IMR-90 (cell line): ENCODE measurements around the gene ZNF507. TPM values are rescaled to one million over a fixed set of nuclear protein-coding genes. Genes with fewer than 3 reads are reported as not detected.

Experiments used
- ATAC-seq: fragments of 200-7000 bp; cut with Tn5 transposase; 2 replicates; pipeline ENCODE4 v1.9.1; 2020; ENCODE audit warnings: low read depth, mild to moderate bottlenecking, moderate library complexity
- BruUV-seq: library from RNA; stranded (reverse); fragments of 400-500 nt; replicated peaks from 2 replicates; lab custom pipeline; 2021; lab: Mats Ljungman, UMichigan
- CTCF ChIA-PET: fragments of 300-600 bp; formaldehyde crosslinking; extraction: SDS; loops from one replicate; lab custom pipeline; 2021; ENCODE audit warnings: antibody characterized with exemption; lab: Yijun Ruan, JAX
- POLR2A ChIA-PET: fragments of 300-600 bp; sonication (Branson Sonifier 250); formaldehyde crosslinking; loops from one replicate; lab custom pipeline; 2022; ENCODE audit warnings: antibody characterized with exemption; ENCODE audit not compliant: unreplicated experiment; lab: Charles Lee
- DNase-seq: peaks from one replicate; pipeline ENCODE4 v3.0.0; 2013
- H2AFZ ChIP-seq: replicated peaks from 2 replicates; pipeline ENCODE3; 2013; ENCODE audit warnings: low read length, mild to moderate bottlenecking; ENCODE audit not compliant: poor library complexity
- H2AK5ac ChIP-seq: 2 replicates; pipeline ENCODE4 v1.6.1; 2013; ENCODE audit warnings: low read depth, low read length, inconsistent platforms
- H2AK9ac ChIP-seq: replicated peaks from 2 replicates; pipeline ENCODE3; 2013; ENCODE audit warnings: mild to moderate bottlenecking, low read depth, low read length, moderate library complexity; ENCODE audit not compliant: poor library complexity
- H2BK120ac ChIP-seq: 2 replicates; pipeline ENCODE4 v1.6.1; 2013; ENCODE audit warnings: low read depth, low read length, inconsistent platforms
- H2BK15ac ChIP-seq: 3 replicates; pipeline ENCODE4 v1.6.1; 2013; ENCODE audit warnings: low read depth, low read length, inconsistent platforms
- H2BK20ac ChIP-seq: 2 replicates; pipeline ENCODE4 v1.6.1; 2013; ENCODE audit warnings: low read depth, mild to moderate bottlenecking, inconsistent platforms, low read length, moderate library complexity
- H2BK5ac ChIP-seq: 2 replicates; pipeline ENCODE4 v1.6.1; 2013; ENCODE audit warnings: mild to moderate bottlenecking, low read depth, low read length, inconsistent platforms; ENCODE audit not compliant: poor library complexity, severe bottlenecking
- H3K14ac ChIP-seq: replicated peaks from 2 replicates; pipeline ENCODE4 v1.6.1; 2013; ENCODE audit warnings: low read depth, low read length, inconsistent platforms
- H3K18ac ChIP-seq: 2 replicates; pipeline ENCODE4 v1.6.1; 2013; ENCODE audit warnings: low read depth, low read length, control low read depth
- H3K23ac ChIP-seq: 2 replicates; pipeline ENCODE4 v1.6.1; 2013; ENCODE audit warnings: low read depth, low read length, inconsistent platforms
- H3K27ac ChIP-seq: 2 replicates; pipeline ENCODE4 v1.5.1; 2013; ENCODE audit warnings: mild to moderate bottlenecking, control low read depth, low read length; ENCODE audit not compliant: insufficient read depth
- H3K27me3 ChIP-seq: 2 replicates; pipeline ENCODE4 v1.6.1; 2013; ENCODE audit warnings: low read length; ENCODE audit not compliant: control insufficient read depth, insufficient read depth
- H3K36me3 ChIP-seq: 2 replicates; pipeline ENCODE4 v1.6.1; 2013; ENCODE audit warnings: low read length, mixed read lengths; ENCODE audit not compliant: control insufficient read depth, insufficient read depth
- H3K4ac ChIP-seq: 2 replicates; pipeline ENCODE4 v1.6.1; 2013; ENCODE audit warnings: low read depth, low read length, inconsistent platforms
- H3K4me1 ChIP-seq: 2 replicates; pipeline ENCODE4 v1.6.1; 2013; ENCODE audit warnings: low read length, mixed read lengths; ENCODE audit not compliant: control insufficient read depth, insufficient read depth
- H3K4me2 ChIP-seq: 2 replicates; pipeline ENCODE4 v1.6.1; 2013; ENCODE audit warnings: low read depth, mild to moderate bottlenecking, control low read depth, low read length, moderate library complexity
- H3K4me3 ChIP-seq: 2 replicates; pipeline ENCODE4 v1.5.1; 2013; ENCODE audit warnings: low read depth, mild to moderate bottlenecking, control low read depth, low read length, moderate library complexity; ENCODE audit not compliant: insufficient read depth
- H3K56ac ChIP-seq: 2 replicates; pipeline ENCODE4 v1.6.1; 2013; ENCODE audit warnings: low read length, inconsistent platforms; ENCODE audit not compliant: insufficient read depth; ENCODE audit errors: extremely low read depth
- H3K79me1 ChIP-seq, 2 experiments: 2 replicates each; pipeline ENCODE4 v1.6.1; 2013; ENCODE audit warnings: low read length in 2 of 2, inconsistent platforms in 1 of 2, low read depth in 1 of 2
- H3K9ac ChIP-seq: 2 replicates; pipeline ENCODE4 v1.6.1; 2013; ENCODE audit warnings: low read depth, low read length, control low read depth
- H3K9me1 ChIP-seq: 2 replicates; pipeline ENCODE4 v1.6.1; 2013; ENCODE audit warnings: low read length, inconsistent platforms; ENCODE audit not compliant: insufficient read depth
- H3K9me3 ChIP-seq: 2 replicates; pipeline ENCODE4 v1.6.1; 2013; ENCODE audit warnings: low read length; ENCODE audit not compliant: control insufficient read depth, insufficient read depth
- H4K20me1 ChIP-seq: 2 replicates; pipeline ENCODE4 v1.6.1; 2013; ENCODE audit warnings: low read length, inconsistent platforms; ENCODE audit not compliant: insufficient read depth
- H4K5ac ChIP-seq: 2 replicates; pipeline ENCODE4 v1.6.1; 2013; ENCODE audit warnings: mild to moderate bottlenecking, low read depth, low read length, control low read depth
- H4K8ac ChIP-seq, 2 experiments: 2 replicates each; pipeline ENCODE4 v1.6.1; 2013; ENCODE audit warnings: low read depth in 2 of 2, low read length in 2 of 2, control low read depth in 1 of 2, inconsistent platforms in 1 of 2
- H4K91ac ChIP-seq: 2 replicates; pipeline ENCODE4 v1.6.1; 2013; ENCODE audit warnings: low read depth, low read length, inconsistent platforms; ENCODE audit not compliant: insufficient read depth
- BHLHE40 ChIP-seq: fragments of 150-350 bp; IDR thresholded peaks from 2 replicates; pipeline ENCODE4 v1.6.1; 2016; ENCODE audit warnings: mild to moderate bottlenecking, low read depth, low read length
- POLR2A ChIP-seq: IDR thresholded peaks from 2 replicates; pipeline ENCODE4 v1.6.1; 2012; ENCODE audit warnings: mild to moderate bottlenecking, low read depth, low read length
- RCOR1 ChIP-seq: IDR thresholded peaks from 2 replicates; pipeline ENCODE4 v1.6.1; 2012; ENCODE audit warnings: mild to moderate bottlenecking, low read length, improper control_type of control experiment; ENCODE audit not compliant: insufficient replicate concordance
- WGBS, 2 experiments: methylation state at CpG; one replicate each; pipeline versions ENCODE4 v1.1.5 to v1.1.7; 2013; ENCODE audit warnings: missing lambda C conversion rate in 2 of 2; ENCODE audit not compliant: insufficient read length in 1 of 2; ENCODE audit errors: extremely low coverage in 2 of 2; 5-methylcytosine and 5-hydroxymethylcytosine counted together
- dilution Hi-C: fragments of 300-500 bp; cut with HindIII; formaldehyde crosslinking; loops from one replicate; pipeline ENCODE4 v1.14.3; 2018; ENCODE audit warnings: low sequenced_read_pairs; ENCODE audit not compliant: unreplicated experiment
- in situ Hi-C: fragments of 300-500 bp; cut with MboI; formaldehyde crosslinking; loops from 3 replicates; pipeline ENCODE4 v1.14.3; 2019; ENCODE audit warnings: low sequenced_read_pairs, inconsistent platforms, mixed read lengths
- intact Hi-C: fragments of 100-400 bp; cut with micrococcal nuclease; formaldehyde crosslinking; loops from 2 replicates; pipeline ENCODE4 v1.10.0; 2022
- polyA plus RNA-seq, 3 experiments: library from polyadenylated mRNA; depleted of rRNA; stranded (reverse); fragments of >200 nt; gene quantifications; 2 replicates each; pipeline ENCODE4 v1.2.3, GENCODE V29; 2012; ENCODE audit warnings: low replicate concordance in 1 of 3
- total RNA-seq: library from RNA; depleted of rRNA; stranded (reverse); fragments of >200 nt; gene quantifications from 2 replicates; pipeline ENCODE4 v1.2.3, GENCODE V29; 2012
- TF ChIP-seq, protein P1 (sequence below): fragments of 150-350 bp; IDR thresholded peaks from 2 replicates; pipeline ENCODE4 v1.6.1; 2017; ENCODE audit warnings: mild to moderate bottlenecking, antibody characterized with exemption, low read length, low read depth
- TF ChIP-seq, protein P2 (sequence below): fragments of 150-350 bp; IDR thresholded peaks from 2 replicates; pipeline ENCODE4 v1.6.1; 2016; ENCODE audit warnings: low read depth, mild to moderate bottlenecking, low read length, moderate library complexity, borderline replicate concordance

ZNF507 gene
- total and polyA plus RNA-seq, 2 of the 4 experiments (the other 2 are of a cell fraction) = 9.6 to 19.9 TPM

DNA sequence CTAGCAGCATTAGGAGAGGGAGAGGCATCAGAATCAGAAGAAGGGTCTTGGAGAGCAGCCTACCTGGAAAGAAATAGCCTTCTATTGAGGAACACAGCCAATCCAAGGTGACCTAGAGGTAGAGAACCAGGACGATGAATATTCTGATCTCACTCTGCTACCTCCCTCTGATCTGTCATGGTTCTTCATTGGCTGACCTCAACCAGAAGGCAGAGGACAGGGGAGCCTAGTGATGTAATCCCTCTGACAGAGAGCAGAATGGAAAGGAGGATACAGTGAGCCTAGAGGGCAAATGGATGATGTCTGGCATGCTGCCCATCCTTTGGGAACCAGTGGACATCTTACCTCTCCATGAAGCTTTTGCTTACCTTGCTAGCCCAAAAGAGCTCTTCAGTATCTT is 3.6 kb downstream of the ZNF507 start:
- H2AFZ ChIP-seq = no peak overlapping the region
- H3K9me1 ChIP-seq = peaks cover 12% of the 10 kb centered on the region; the same call in 1 of the 2 replicates
- no peak overlapping the region for H2BK120ac ChIP-seq
- no peak overlapping the region for H2BK15ac ChIP-seq
- ATAC-seq = no peak
- H2AK9ac ChIP-seq = no peak overlapping the region
- H2AK5ac ChIP-seq = 0 out of 2 replicates have a peak overlapping the region, but pooled peaks have one; percentile 30
- CTCF ChIA-PET = no interaction called here
- H3K27me3 ChIP-seq = no peaks in the 10 kb centered on the region
- H4K91ac ChIP-seq = peak overlapping the region; percentile 34; the same call in 1 of the 2 replicates
- H4K20me1 ChIP-seq = peaks cover 12% of the 10 kb centered on the region; the same call in 1 of the 2 replicates
- DNase-seq = no peak
- H3K79me1 ChIP-seq = peaks cover 47 to 51% of the 10 kb centered on the region in 2 experiments
- intact Hi-C loops (loop anchor here (5.0 to 10.0 kb wide), 2 partner anchors 106 to 233 kb away; partner anchors contain the start of gene PDCD5), in situ Hi-C loops (no loop called here), dilution Hi-C loops (no loop called here)
- WGBS, 2 experiments = no CpG with 5 or more reads among the region's 1 CpG
- no peak overlapping the region for H3K4me3 ChIP-seq
- H3K9me3 ChIP-seq = no peaks in the 10 kb centered on the region
- peaks cover 11% of the 10 kb centered on the region for H3K4me1 ChIP-seq
- TF ChIP-seq RCOR1 (no peak), POLR2A (no peak), BHLHE40 (no peak)
- TF ChIP-seq, protein P1, sequence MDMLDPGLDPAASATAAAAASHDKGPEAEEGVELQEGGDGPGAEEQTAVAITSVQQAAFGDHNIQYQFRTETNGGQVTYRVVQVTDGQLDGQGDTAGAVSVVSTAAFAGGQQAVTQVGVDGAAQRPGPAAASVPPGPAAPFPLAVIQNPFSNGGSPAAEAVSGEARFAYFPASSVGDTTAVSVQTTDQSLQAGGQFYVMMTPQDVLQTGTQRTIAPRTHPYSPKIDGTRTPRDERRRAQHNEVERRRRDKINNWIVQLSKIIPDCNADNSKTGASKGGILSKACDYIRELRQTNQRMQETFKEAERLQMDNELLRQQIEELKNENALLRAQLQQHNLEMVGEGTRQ = no peak
- TF ChIP-seq, protein P2, sequence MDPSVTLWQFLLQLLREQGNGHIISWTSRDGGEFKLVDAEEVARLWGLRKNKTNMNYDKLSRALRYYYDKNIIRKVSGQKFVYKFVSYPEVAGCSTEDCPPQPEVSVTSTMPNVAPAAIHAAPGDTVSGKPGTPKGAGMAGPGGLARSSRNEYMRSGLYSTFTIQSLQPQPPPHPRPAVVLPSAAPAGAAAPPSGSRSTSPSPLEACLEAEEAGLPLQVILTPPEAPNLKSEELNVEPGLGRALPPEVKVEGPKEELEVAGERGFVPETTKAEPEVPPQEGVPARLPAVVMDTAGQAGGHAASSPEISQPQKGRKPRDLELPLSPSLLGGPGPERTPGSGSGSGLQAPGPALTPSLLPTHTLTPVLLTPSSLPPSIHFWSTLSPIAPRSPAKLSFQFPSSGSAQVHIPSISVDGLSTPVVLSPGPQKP = no peak
- no peak overlapping the region for H3K9ac ChIP-seq
- H3K4me2 ChIP-seq = peak overlapping the region; percentile 8; the same call in 1 of the 2 replicates
- peaks cover 15% of the 10 kb centered on the region for H3K36me3 ChIP-seq
- H3K56ac ChIP-seq = no peak overlapping the region
- H3K27ac ChIP-seq = peak overlapping the region; percentile 39; the same call in 1 of the 2 replicates
- no peak overlapping the region; the same call in 1 of the 2 replicates for H4K5ac ChIP-seq
- no TSS peak for BruUV-seq
- 0 out of 2 replicates have a peak overlapping the region, but pooled peaks have one; percentile 27 for H3K4ac ChIP-seq
- POLR2A ChIA-PET = no interaction called here
- peak overlapping the region; percentile 37 for H2BK5ac ChIP-seq
- H3K23ac ChIP-seq = no peak overlapping the region
- H4K8ac ChIP-seq = no peak overlapping the region
- H3K14ac ChIP-seq = no peak overlapping the region
- 0 out of 2 replicates have a peak overlapping the region, but pooled peaks have one; percentile 1 for H3K18ac ChIP-seq
- H2BK20ac ChIP-seq = no peak overlapping the region
